ENCODE data around the gene ITGB5.

ITGB5 gene

DNA sequence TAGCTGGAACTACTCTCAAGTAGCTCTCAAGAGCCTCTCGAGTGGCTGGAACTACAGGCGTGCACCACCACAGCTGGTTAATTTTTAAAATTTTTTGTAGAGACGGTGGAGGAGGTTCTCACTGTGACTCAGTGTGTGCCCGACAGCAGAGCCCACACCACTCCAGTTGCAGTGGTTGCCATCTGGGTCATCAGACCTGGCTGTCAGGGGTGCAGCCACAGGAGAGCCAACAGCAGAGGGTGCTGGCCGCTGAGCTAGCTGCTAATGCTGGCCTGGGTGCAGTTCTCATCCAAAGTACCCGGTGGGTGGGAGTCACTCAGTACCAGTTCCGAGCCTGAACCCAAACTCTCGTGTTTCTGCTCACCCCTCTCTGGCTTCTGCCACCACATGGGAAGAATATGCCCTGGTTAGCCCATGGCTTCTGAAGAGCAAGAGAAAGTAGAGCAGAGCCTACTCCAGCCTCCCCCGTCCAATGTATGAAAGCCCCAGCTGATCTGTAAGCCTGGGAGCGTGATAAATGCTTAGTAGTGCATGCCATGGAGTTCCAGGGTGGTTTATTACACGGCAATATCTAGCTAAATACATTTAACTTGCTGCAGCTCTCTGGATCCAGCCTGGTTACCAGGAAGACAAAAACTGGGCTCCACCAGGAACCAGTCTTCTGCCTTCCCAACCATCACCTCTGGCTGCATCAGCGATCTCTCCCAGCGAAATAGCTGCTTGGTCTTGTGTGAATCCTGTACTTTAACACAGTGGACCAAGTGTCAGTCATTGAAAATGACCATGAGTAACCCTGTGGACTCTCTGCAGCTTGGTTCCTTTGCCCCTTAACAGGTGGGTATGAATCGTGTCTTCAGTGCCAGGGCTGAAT, 139.8 kb downstream of the ITGB5 start:
- DNase-seq: no peak

DNA sequence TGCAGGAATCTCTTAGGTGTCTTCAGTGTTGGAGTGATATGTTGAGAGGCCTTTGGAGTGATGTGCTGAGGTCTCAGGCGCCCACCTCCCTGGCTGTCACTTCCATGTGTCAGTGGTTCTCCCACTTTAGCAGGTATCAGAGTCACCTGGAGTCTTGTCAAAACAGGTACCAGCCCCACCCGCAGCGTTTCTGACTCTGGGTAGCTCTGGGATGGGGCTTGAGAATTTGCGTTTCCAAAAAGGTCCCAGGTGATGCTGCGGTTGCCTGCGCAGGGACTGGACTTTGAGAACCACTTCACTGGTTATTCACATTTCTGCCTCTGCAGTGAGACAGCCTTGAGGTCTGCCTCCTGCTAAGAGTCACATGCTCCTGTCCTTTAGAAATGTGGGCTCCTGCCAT, 141.4 kb downstream of the ITGB5 start:
- DNase-seq: no peak

DNA sequence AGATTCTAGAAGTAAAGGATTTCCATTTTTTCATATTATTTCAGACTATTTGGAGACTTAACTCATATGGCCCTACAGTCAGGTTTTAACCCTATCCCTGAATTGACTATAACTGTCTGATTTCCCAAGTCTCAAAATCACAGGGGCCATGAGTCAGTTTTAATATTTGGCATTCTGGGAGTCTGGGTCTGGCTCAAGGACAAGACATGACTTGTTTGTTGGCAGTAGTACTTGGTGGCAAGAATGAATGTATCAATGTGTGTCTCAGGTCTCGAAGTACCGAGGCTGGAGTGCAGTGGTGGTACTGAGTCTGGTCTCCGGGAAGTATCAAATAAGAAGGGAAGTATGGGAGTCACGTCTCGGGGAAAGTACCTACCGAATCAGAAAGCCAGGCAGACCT, 146.1 kb downstream of the ITGB5 start:
- DNase-seq: no peak

DNA sequence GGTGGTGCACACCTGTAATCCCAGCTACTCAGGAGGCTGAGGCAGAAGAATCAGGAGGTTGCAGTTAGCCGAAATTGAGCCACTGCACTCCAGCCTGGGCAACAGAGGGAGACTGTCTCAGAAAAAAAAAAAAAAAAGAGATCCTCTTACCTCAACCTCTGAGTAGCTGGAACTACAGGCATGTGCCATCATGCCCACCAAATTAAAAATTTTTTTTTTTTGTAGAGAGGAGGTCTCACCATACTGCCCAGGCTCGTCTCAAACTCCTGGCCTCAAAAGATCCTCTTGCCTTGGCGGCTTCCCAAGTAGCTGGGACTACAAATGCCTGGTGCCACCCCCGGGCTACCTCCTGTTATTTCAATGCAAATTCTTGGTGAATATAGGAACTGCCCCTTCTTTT, 155.4 kb downstream of the ITGB5 start:
- DNase-seq: no peak

DNA sequence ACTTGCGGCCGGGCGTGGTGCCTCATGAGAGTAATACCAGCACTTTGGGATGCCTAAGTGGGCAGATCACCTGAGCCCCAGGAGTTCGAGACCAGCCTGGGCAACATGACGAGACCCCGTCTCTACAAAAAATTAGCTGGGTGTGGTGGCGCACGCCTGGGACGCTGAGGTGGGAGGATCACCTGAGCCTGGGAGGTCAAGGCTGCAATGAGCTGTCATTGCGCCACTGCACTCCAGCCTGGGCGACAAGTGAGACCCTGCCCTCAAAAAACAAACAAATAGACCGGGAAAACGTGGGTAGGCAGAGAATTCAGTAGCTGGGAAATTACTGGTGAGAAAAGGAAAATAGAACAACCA, 156.2 kb downstream of the ITGB5 start:
- DNase-seq: no peak

DNA sequence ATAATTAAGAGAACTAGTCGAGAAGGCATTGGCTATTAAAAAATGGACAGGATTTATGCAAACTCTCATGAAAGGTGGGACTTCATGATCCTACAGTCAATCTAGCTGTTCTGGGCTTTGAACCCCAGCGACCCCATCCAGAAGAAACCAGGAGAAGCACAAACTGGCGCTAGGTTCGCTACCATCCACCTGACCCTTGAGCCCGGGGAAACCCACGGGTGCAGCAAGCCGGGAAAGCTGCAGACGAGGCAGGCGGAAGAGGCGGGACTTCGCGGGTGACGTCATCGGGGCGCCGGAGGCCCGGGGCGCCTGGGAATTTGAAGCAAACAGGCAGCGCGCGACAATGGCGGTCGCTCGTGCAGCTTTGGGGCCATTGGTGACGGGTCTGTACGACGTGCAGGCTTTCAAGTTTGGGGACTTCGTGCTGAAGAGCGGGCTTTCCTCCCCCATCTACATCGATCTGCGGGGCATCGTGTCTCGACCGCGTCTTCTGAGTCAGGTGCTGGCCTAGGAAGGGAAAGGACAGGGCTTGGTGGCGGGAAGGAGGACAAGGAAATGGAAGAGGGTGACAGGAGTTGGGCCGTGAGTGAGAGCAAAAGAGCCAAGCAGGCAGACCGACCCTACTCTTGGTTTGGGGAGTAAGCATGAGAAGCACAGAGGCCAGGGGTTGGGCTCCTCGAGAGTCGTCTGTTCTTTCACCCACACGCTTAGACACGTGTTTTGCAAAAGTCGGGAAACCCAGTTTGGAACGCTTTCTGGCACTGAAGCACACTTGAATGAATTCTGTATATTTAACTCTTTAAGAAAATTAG, 156.8 kb downstream of the ITGB5 start, which contains the start of gene UMPS:
Gene UMPS, plus strand, starts transcription at position 324 of the 812 bp plus-strand sequence. Its CDS starts 20 bp downstream, at position 344.
- peak; percentile 93 for DNase-seq

DNA sequence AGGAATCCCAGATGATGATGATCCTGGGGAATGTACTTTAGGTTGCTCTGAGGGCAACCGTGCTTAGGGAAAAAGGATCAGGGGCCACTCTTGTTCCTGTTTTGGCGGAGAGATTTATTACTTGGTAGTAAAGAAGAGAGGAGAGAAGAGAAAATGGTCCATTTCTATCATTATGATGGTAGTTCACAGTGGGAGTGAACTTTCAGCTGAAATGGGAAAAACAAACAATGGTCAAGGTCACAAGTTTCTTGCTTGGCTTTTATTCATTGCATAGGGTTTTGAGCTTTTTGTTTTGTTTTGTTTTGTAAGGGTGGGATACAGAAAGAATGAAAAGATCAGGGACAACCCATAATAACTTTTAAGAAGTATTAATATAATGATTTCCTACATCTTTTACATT, 164.6 kb downstream of the ITGB5 start:
- no peak for DNase-seq

DNA sequence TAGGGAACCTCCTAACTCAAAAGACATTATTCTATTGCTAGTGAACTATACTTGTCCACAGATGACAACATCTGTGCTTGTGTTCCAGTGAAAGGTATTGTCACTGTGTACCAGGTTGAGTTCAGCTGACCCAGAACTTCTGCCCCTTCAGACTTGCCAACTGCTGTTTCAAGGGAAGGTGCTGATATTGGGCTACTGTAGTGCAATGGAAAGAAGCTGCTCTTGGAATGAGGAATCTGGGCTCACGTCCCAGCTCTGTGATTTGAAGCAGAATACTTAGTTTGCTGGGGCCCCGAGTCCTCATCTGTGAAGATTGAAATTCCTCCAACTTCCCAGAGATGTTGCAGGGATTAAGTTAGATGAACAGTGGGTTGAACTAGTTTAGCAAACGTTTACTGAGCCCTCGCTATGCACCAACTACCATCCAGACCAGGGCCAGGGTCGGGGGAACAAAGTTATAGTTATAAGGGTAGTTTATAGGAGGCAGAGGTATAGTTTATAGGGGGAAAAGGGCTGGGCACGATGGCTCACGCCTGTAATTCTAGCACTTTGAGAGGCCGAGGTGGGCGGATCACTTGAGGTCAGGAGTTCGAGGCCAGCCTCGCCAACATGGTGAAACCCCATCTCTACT, 172.8 kb downstream of the ITGB5 start:
- no peak for DNase-seq

Data from activated CD4-positive, alpha-beta T cell treated with anti-CD3 and anti-CD28 coated beads, Interleukin-2, amount 50 U/mL, for 16 hours (primary cell).